BJ (cell line): ENCODE results near the gene LCP1. TPM values are rescaled to one million over a fixed set of nuclear protein-coding genes. Genes with fewer than 3 reads are reported as not detected.

Source experiments
- CTCF ChIA-PET: fragments of 350-600 bp; formaldehyde crosslinking; extraction: SDS; loops from one replicate; lab custom pipeline; 2021; ENCODE audit warnings: antibody characterized with exemption, inconsistent platforms; lab: Yijun Ruan, JAX
- POLR2A ChIA-PET: fragments of 300-600 bp; sonication (Branson Sonifier 250); formaldehyde crosslinking; extraction: SDS; loops from one replicate; lab custom pipeline; 2021; ENCODE audit warnings: antibody characterized with exemption; lab: Charles Lee
- DNase-seq: peaks from one replicate; pipeline ENCODE4 v3.0.0-alpha.2; 2011; ENCODE audit warnings: low read depth
- H3K27me3 ChIP-seq: 2 replicates; pipeline ENCODE4 v1.6.0; 2011; ENCODE audit warnings: low read length; ENCODE audit not compliant: control insufficient read depth, insufficient read depth
- H3K36me3 ChIP-seq: 2 replicates; pipeline ENCODE4 v1.5.1; 2011; ENCODE audit warnings: low read length; ENCODE audit not compliant: control insufficient read depth, insufficient read depth
- H3K4me3 ChIP-seq: 2 replicates; pipeline ENCODE4 v1.5.1; 2011; ENCODE audit warnings: low read depth, mild to moderate bottlenecking, control low read depth, low read length
- CTCF ChIP-seq: IDR thresholded peaks from 2 replicates; pipeline ENCODE4 v1.5.1; 2011; ENCODE audit warnings: low read depth, mild to moderate bottlenecking, control low read depth, inconsistent platforms, low read length, moderate library complexity; ENCODE audit not compliant: insufficient read depth
- polyA plus RNA-seq: library from polyadenylated mRNA; depleted of rRNA; stranded (reverse); fragments of >200 nt; gene quantifications from 2 replicates; pipeline ENCODE4 v1.2.3, GENCODE V29; 2011

The LCP1 gene
- polyA plus RNA-seq, 1 experiment: 0.06 TPM

GRCh38 chr13:46102255-46102605, 79.7 kb downstream of the LCP1 start:
- no peak for TF ChIP-seq CTCF
- H3K27me3 ChIP-seq: peaks cover 1% of the 10 kb centered on the region; the same call in 1 of the 2 replicates
- no peak overlapping the region for H3K4me3 ChIP-seq
- H3K36me3 ChIP-seq: no peaks in the 10 kb centered on the region
- ChIA-PET POLR2A (no interaction called here), CTCF (interaction anchor here (1.0 kb wide), 1 partner anchor 58 kb away, joined by 3 read pairs; no protein-coding TSS in a partner anchor)
- no peak for DNase-seq

GRCh38 chr13:46101484-46102254, 80.3 kb downstream of the LCP1 start:
- TF ChIP-seq CTCF: no peak
- POLR2A ChIA-PET: no interaction called here
- peaks cover 1% of the 10 kb centered on the region; the same call in 1 of the 2 replicates for H3K27me3 ChIP-seq
- no peaks in the 10 kb centered on the region for H3K36me3 ChIP-seq
- DNase-seq: no peak
- CTCF ChIA-PET: interaction anchor here (1.0 kb wide), 1 partner anchor 59 kb away, joined by 3 read pairs; no protein-coding TSS in a partner anchor
- H3K4me3 ChIP-seq: no peak overlapping the region

- H3K4me3 ChIP-seq: no peak overlapping the region
- ChIA-PET POLR2A (no interaction called here), CTCF (no interaction called here)
- H3K36me3 ChIP-seq: no peaks in the 10 kb centered on the region
- DNase-seq: no peak
- peaks cover 1% of the 10 kb centered on the region; the same call in 1 of the 2 replicates for H3K27me3 ChIP-seq
- no peak for TF ChIP-seq CTCF
These were observed 81.0 kb downstream of the LCP1 start for GRCh38 chr13:46101002-46101401.

GRCh38 chr13:46100191-46100815, 81.7 kb downstream of the LCP1 start:
- ChIA-PET POLR2A (no interaction called here), CTCF (interaction anchor here (0.6 kb wide), 1 partner anchor 505 kb away, joined by 3 read pairs; no protein-coding TSS in a partner anchor)
- no peak overlapping the region for H3K4me3 ChIP-seq
- no peaks in the 10 kb centered on the region for H3K36me3 ChIP-seq
- H3K27me3 ChIP-seq: peaks cover 1% of the 10 kb centered on the region; the same call in 1 of the 2 replicates
- TF ChIP-seq CTCF: no peak
- no peak for DNase-seq

- Histone ChIP-seq H3K4me3 (no peak overlapping the region), H3K36me3 (no peaks in the 10 kb centered on the region), H3K27me3 (no peaks in the 10 kb centered on the region)
- CTCF ChIA-PET: no interaction called here
- POLR2A ChIA-PET: no interaction called here
- no peak for TF ChIP-seq CTCF
- DNase-seq: no peak
These were observed 84.3 kb downstream of the LCP1 start for GRCh38 chr13:46097663-46098062.
